ENCODE measurements around the gene CDK14.

DNA sequence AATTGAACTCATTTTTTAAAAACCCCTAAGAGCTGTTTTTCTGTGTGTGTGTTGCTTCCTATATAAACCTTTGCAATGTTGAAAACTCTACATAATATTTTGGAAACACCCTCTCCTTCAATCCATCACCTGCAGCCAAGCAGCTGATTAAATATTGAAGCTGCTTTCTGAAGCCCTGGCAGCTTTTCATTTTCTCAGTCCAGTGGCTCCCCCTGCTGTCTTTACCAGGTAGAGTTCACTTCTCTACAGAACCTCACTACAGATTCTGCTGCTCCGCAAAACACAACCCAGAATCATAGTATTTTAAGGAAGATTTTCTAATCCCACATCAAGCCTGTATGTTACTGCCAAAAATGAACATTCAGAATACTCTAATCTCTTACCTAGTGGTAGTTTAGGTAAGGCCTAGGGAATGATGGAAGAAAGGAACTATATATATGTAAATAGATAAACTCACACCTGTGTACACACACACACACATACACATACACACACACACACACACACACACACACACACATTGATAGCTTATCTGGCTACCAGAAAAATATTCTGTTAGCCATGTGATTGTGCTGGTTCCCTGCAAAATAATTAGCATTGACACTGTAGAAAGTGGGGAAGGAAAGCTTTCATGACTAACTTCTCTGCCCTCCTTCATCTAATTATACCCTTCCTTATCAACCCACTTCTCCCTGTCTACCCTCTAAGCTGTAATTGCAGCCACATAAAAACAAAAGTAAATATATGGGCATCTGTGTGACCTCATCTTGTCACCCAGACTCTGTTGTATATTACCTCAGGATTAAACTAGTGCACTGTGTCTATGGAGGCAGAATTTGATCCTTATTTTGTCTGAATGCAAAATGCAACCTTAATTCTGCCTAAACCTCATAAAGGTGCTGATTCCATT lies 438.6 kb downstream of the CDK14 start:
- TF ChIP-seq, protein P1, sequence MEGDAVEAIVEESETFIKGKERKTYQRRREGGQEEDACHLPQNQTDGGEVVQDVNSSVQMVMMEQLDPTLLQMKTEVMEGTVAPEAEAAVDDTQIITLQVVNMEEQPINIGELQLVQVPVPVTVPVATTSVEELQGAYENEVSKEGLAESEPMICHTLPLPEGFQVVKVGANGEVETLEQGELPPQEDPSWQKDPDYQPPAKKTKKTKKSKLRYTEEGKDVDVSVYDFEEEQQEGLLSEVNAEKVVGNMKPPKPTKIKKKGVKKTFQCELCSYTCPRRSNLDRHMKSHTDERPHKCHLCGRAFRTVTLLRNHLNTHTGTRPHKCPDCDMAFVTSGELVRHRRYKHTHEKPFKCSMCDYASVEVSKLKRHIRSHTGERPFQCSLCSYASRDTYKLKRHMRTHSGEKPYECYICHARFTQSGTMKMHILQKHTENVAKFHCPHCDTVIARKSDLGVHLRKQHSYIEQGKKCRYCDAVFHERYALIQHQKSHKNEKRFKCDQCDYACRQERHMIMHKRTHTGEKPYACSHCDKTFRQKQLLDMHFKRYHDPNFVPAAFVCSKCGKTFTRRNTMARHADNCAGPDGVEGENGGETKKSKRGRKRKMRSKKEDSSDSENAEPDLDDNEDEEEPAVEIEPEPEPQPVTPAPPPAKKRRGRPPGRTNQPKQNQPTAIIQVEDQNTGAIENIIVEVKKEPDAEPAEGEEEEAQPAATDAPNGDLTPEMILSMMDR (IDR thresholded peaks at IDR 0.05) = peak; percentile 92
- TF ChIP-seq EZH2phosphoT487 (IDR thresholded peaks at IDR 0.05) = no peak
